Inflammatory macrophage treated with lipopolysaccharide for 1 hour (primary cell): ENCODE data around the gene RAD51B.

Experiments
- DNase-seq, 2 donors: peaks; one replicate each; pipeline ENCODE4 v3.0.0-alpha.2; 2020 to 2022

The RAD51B gene

GRCh38 chr14:68476212-68477109 lies 656.9 kb downstream of the RAD51B start:
- peak; percentile 75 to 95 for DNase-seq

GRCh38 chr14:68477110-68477455 lies 657.5 kb downstream of the RAD51B start:
- no peak for DNase-seq

- peak; percentile 25 to 48 for DNase-seq
These were observed 658.0 kb downstream of the RAD51B start for GRCh38 chr14:68477461-68478085.

- no peak for DNase-seq
These were observed 659.7 kb downstream of the RAD51B start for GRCh38 chr14:68479247-68479646.

GRCh38 chr14:68482018-68482417 lies 662.4 kb downstream of the RAD51B start:
- DNase-seq = no peak

GRCh38 chr14:68482772-68483395 lies 663.3 kb downstream of the RAD51B start:
- DNase-seq = no peak

GRCh38 chr14:68486033-68486732 lies 666.6 kb downstream of the RAD51B start:
- DNase-seq = no peak

GRCh38 chr14:68486809-68487208 lies 667.2 kb downstream of the RAD51B start:
- no peak for DNase-seq

GRCh38 chr14:68487805-68488590 lies 668.4 kb downstream of the RAD51B start:
- DNase-seq = no peak

- DNase-seq = no peak
These were observed 672.2 kb downstream of the RAD51B start for GRCh38 chr14:68491793-68492192.

- DNase-seq = no peak
These were observed 673.0 kb downstream of the RAD51B start for GRCh38 chr14:68492381-68493151.

GRCh38 chr14:68493152-68493911 lies 673.8 kb downstream of the RAD51B start:
- DNase-seq = no peak

- no peak for DNase-seq
These were observed 675.8 kb downstream of the RAD51B start for GRCh38 chr14:68495101-68496039.

GRCh38 chr14:68497011-68497410 lies 677.4 kb downstream of the RAD51B start:
- DNase-seq = no peak

GRCh38 chr14:68499451-68499850 lies 679.9 kb downstream of the RAD51B start:
- DNase-seq = no peak

GRCh38 chr14:68501171-68501570 lies 681.6 kb downstream of the RAD51B start:
- no peak for DNase-seq

GRCh38 chr14:68501614-68502052 lies 682.1 kb downstream of the RAD51B start:
- DNase-seq = peak in 1 of 2 donors; percentile 14

- DNase-seq = no peak
These were observed 682.7 kb downstream of the RAD51B start for GRCh38 chr14:68502230-68502629.

- DNase-seq = no peak
These were observed 683.7 kb downstream of the RAD51B start for GRCh38 chr14:68503186-68503825.
